Caco-2 (cell line): Measurements from ENCODE around the gene MBOAT1. TPM values are rescaled to one million over a fixed set of nuclear protein-coding genes. Genes with fewer than 3 reads are reported as not detected.
"Not testable (repeated sequence)": the region's sequence is repeated elsewhere in the genome, so short reads cannot be mapped to it uniquely, and the experiment has no call there.

Experiments
- BruUV-seq: library from RNA; stranded (reverse); fragments of 400-500 nt; replicated peaks from 2 replicates; lab custom pipeline; 2021; lab: Mats Ljungman, UMichigan
- CTCF ChIA-PET: fragments of 300-600 bp; sonication (Branson Sonifier 250); formaldehyde crosslinking; loops from one replicate; lab custom pipeline; 2022; ENCODE audit warnings: antibody characterized with exemption; lab: Charles Lee
- POLR2A ChIA-PET: fragments of 300-600 bp; sonication (Branson Sonifier 250); formaldehyde crosslinking; loops from one replicate; lab custom pipeline; 2022; ENCODE audit warnings: antibody characterized with exemption; lab: Charles Lee
- DNase-seq, 2 experiments: peaks; one replicate each; pipeline versions ENCODE4 v3.0.0 to v3.0.0-alpha.2; 2020 to 2022
- H3K27me3 ChIP-seq: replicated peaks from 2 replicates; pipeline ENCODE4 v1.6.0; 2011; ENCODE audit warnings: low read length; ENCODE audit not compliant: control insufficient read depth, insufficient read depth
- H3K36me3 ChIP-seq: 2 replicates; pipeline ENCODE4 v1.5.1; 2011; ENCODE audit warnings: low read length; ENCODE audit not compliant: control insufficient read depth, insufficient read depth
- H3K4me1 ChIP-seq: fragments of 250-450 bp; sonication (Bioruptor Pico); 2 replicates; pipeline ENCODE4 v1.5.1; 2020; ENCODE audit warnings: mild to moderate bottlenecking
- H3K4me3 ChIP-seq: 2 replicates; pipeline ENCODE4 v1.5.1; 2011; ENCODE audit warnings: low read depth, mild to moderate bottlenecking, control low read depth, low read length
- H3K9me3 ChIP-seq: fragments of 250-450 bp; sonication (Bioruptor Pico); 2 replicates; pipeline ENCODE4 v1.5.1; 2020; ENCODE audit warnings: mild to moderate bottlenecking, moderate library complexity
- H3K27ac Mint-ChIP-seq: one replicate; pipeline ENCODE4 v1.8.0; 2022; ENCODE audit warnings: mixed read lengths; ENCODE audit not compliant: unreplicated experiment
- H3K27me3 Mint-ChIP-seq: one replicate; pipeline ENCODE4 v1.8.0; 2022; ENCODE audit warnings: mixed read lengths; ENCODE audit not compliant: insufficient read depth, unreplicated experiment
- H3K36me3 Mint-ChIP-seq: one replicate; pipeline ENCODE4 v1.8.0; 2022; ENCODE audit warnings: mild to moderate bottlenecking, mixed read lengths; ENCODE audit not compliant: insufficient read depth, unreplicated experiment
- H3K4me1 Mint-ChIP-seq: one replicate; pipeline ENCODE4 v1.8.0; 2022; ENCODE audit warnings: low read depth, mixed read lengths; ENCODE audit not compliant: unreplicated experiment
- H3K4me3 Mint-ChIP-seq: one replicate; pipeline ENCODE4 v1.8.0; 2022; ENCODE audit warnings: mild to moderate bottlenecking, moderate library complexity, mixed read lengths; ENCODE audit not compliant: unreplicated experiment
- H3K9me3 Mint-ChIP-seq: one replicate; pipeline ENCODE4 v1.8.0; 2022; ENCODE audit warnings: mixed read lengths; ENCODE audit not compliant: unreplicated experiment
- intact Hi-C: fragments of 100-400 bp; cut with micrococcal nuclease; formaldehyde crosslinking; loops from one replicate; pipeline ENCODE4 v1.10.0; 2022; ENCODE audit not compliant: unreplicated experiment
- total RNA-seq: library from RNA; stranded (reverse); gene quantifications from 2 replicates; pipeline ENCODE4 v1.2.3, GENCODE V29; 2022
- TF ChIP-seq, protein P1 (sequence below), 2 experiments: fragments of 200-600 bp in 1 of 2; IDR thresholded peaks; 1 replicate in 1 of 2; 2 replicates in 1 of 2; pipeline versions ENCODE4 v1.5.1 to v1.8.0; 2011 to 2022; ENCODE audit warnings: antibody characterized with exemption in 1 of 2, control low read depth in 1 of 2, inconsistent platforms in 1 of 2, low read depth in 1 of 2, low read length in 1 of 2, mild to moderate bottlenecking in 1 of 2, moderate library complexity in 1 of 2; ENCODE audit not compliant: insufficient read depth in 1 of 2, severe bottlenecking in 1 of 2, unreplicated experiment in 1 of 2

MBOAT1 gene
- total RNA-seq, 1 experiment from 2014 or later = 7.3 TPM

DNA sequence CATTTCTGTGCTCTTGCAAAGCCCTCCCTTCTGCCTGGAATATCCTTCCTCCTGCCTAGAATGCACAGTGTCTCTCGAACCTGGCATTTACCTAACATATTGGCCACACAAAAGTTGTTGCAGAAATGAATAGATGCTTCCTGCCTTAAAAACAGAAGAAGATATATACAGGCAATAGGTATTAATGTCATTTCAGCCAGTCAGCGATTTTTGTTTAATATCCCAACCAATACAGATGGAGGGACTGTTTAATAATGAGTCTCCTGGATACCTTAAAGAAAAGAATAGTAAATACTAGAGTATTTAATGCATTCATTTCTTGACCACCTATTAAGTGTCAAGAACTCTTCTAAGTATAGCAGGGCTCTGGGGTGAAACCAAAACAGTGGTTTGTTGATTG, 70.3 kb downstream of the MBOAT1 start:
- Mint-ChIP-seq H3K27ac (no peak overlapping the region), H3K9me3 (no peaks in the 10 kb centered on the region), H3K27me3 (no peaks in the 10 kb centered on the region), H3K36me3 (no peaks in the 10 kb centered on the region), H3K4me3 (no peak overlapping the region), H3K4me1 (no peaks in the 10 kb centered on the region)
- intact Hi-C loops = no loop called here
- ChIA-PET POLR2A (no interaction called here), CTCF (no interaction called here)
- H3K27me3 ChIP-seq = no peaks in the 10 kb centered on the region
- no peaks in the 10 kb centered on the region for H3K4me1 ChIP-seq
- TF ChIP-seq, protein P1, sequence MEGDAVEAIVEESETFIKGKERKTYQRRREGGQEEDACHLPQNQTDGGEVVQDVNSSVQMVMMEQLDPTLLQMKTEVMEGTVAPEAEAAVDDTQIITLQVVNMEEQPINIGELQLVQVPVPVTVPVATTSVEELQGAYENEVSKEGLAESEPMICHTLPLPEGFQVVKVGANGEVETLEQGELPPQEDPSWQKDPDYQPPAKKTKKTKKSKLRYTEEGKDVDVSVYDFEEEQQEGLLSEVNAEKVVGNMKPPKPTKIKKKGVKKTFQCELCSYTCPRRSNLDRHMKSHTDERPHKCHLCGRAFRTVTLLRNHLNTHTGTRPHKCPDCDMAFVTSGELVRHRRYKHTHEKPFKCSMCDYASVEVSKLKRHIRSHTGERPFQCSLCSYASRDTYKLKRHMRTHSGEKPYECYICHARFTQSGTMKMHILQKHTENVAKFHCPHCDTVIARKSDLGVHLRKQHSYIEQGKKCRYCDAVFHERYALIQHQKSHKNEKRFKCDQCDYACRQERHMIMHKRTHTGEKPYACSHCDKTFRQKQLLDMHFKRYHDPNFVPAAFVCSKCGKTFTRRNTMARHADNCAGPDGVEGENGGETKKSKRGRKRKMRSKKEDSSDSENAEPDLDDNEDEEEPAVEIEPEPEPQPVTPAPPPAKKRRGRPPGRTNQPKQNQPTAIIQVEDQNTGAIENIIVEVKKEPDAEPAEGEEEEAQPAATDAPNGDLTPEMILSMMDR (IDR thresholded peaks at IDR 0.05; ENCODE audit: insufficient read depth in 1 of 2, low read depth in 1 of 2, low read length in 1 of 2, severe bottlenecking in 1 of 2, unreplicated experiment in 1 of 2) = no peak
- BruUV-seq = no TSS peak
- DNase-seq = no peak
- no peaks in the 10 kb centered on the region for H3K36me3 ChIP-seq
- H3K4me3 ChIP-seq = no peak overlapping the region
- no peaks in the 10 kb centered on the region for H3K9me3 ChIP-seq

DNA sequence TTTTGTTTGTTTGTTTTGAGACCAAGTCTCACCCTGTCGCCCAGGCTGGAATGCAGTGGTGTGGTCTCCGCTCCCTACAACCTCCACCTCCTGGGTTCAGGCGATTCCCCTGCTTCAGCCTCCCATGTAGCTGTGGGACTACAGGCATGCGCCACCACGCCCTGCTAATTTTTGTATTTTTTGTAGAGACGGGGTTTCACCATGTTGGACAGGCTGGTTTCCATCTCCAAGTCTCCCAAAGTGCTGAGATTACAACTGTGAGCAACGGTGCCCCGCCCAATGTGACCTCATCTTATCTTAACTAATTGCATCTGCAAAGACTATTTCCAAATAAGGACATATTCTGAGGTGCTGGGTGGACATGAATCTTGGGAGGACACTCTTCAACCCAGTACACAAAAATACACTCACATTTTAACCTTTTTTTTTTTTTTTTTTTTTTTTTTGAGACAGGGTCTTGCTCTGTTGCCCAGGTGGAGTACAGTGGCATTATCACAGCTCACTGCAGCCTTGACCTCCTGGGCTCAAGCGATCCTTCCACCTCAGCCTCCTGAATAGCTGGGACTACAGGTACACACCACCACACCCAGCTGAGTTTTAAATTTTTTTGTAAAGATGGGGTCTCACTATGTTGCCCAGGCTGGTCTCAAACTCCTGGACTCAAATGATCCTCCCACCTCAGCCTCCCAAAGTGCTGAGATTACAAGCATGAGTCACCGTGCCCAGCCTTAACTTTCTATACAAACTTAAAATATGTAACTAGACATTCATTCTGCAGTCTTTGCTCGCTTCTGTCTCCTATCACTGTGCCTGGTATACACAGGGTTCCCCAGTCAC, 72.9 kb downstream of the MBOAT1 start:
- H3K9me3 Mint-ChIP-seq, H3K27me3 ChIP-seq, H3K27me3 Mint-ChIP-seq, CTCF ChIA-PET, H3K4me3 ChIP-seq, H3K4me3 Mint-ChIP-seq, H3K4me1 Mint-ChIP-seq, H3K36me3 Mint-ChIP-seq, POLR2A ChIA-PET, DNase-seq, BruUV-seq, intact Hi-C loops, H3K9me3 ChIP-seq, H3K36me3 ChIP-seq, H3K27ac Mint-ChIP-seq, H3K4me1 ChIP-seq: not testable (repeated sequence)

DNA sequence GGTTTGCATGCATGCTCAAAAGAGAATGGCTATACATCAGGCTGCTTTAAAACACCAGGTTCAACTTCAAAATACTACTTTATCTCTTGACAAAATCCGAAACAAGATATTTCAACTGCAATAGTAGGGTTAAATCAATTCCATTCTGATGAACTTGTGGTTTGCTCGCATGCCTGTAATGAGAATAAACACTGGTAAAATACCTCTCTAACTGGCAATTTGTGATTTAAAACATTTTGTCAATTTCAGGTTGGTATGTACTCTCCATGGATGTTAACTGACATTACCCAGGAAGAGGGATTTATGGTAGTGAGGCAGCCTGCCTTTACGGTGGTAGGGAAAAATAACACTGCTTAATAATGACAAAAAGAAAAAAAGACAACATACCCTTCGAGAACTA, 74.4 kb downstream of the MBOAT1 start:
- ChIA-PET CTCF (no interaction called here), POLR2A (no interaction called here)
- Mint-ChIP-seq H3K27ac (no peak overlapping the region), H3K36me3 (no peaks in the 10 kb centered on the region), H3K4me3 (no peak overlapping the region), H3K27me3 (no peaks in the 10 kb centered on the region), H3K9me3 (no peaks in the 10 kb centered on the region), H3K4me1 (no peaks in the 10 kb centered on the region)
- no peak for DNase-seq
- Histone ChIP-seq H3K9me3 (no peaks in the 10 kb centered on the region), H3K4me3 (no peak overlapping the region), H3K4me1 (no peaks in the 10 kb centered on the region), H3K27me3 (no peaks in the 10 kb centered on the region), H3K36me3 (no peaks in the 10 kb centered on the region)
- TF ChIP-seq, protein P1 (IDR thresholded peaks at IDR 0.05; ENCODE audit: insufficient read depth in 1 of 2, low read depth in 1 of 2, low read length in 1 of 2, severe bottlenecking in 1 of 2, unreplicated experiment in 1 of 2) = no peak
- intact Hi-C loops = no loop called here
- no TSS peak for BruUV-seq
